ENCODE measurements around the gene BRIP1. TPM values are rescaled to one million over a fixed set of nuclear protein-coding genes. Genes with fewer than 3 reads are reported as not detected.
"Not testable (repeated sequence)": the region's sequence is repeated elsewhere in the genome, so short reads cannot be mapped to it uniquely, and the experiment has no call there.

The BRIP1 gene
- total RNA-seq, 1 donor from 2014 or later: 2.4 TPM

DNA sequence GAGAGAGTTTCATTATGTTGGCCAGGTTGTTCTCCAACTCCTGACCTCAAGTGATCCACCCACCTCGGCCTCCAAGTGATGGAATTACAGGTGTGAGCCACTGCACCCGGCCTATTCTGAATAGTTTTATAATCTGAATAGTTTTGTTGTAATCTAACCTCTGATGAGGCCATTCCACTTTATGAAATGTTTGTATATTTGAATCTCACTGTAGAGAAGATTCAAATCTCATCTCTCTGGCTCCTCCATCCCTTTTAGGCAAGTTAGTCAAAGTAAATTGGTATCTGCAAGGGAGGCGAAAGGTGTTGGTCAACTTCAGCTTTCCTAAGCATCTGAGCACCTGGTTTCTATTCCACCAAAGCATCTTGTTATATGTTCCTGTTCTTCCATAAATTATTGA lies 131.2 kb downstream of the BRIP1 start:
- TF ChIP-seq, protein P1, sequence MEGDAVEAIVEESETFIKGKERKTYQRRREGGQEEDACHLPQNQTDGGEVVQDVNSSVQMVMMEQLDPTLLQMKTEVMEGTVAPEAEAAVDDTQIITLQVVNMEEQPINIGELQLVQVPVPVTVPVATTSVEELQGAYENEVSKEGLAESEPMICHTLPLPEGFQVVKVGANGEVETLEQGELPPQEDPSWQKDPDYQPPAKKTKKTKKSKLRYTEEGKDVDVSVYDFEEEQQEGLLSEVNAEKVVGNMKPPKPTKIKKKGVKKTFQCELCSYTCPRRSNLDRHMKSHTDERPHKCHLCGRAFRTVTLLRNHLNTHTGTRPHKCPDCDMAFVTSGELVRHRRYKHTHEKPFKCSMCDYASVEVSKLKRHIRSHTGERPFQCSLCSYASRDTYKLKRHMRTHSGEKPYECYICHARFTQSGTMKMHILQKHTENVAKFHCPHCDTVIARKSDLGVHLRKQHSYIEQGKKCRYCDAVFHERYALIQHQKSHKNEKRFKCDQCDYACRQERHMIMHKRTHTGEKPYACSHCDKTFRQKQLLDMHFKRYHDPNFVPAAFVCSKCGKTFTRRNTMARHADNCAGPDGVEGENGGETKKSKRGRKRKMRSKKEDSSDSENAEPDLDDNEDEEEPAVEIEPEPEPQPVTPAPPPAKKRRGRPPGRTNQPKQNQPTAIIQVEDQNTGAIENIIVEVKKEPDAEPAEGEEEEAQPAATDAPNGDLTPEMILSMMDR (IDR thresholded peaks at IDR 0.05; ENCODE audit: partially characterized antibody, unreplicated experiment): no peak
- peaks cover 2% of the 10 kb centered on the region for H3K9me3 Mint-ChIP-seq (ENCODE audit: unreplicated experiment)
- no peaks in the 10 kb centered on the region for H3K36me3 Mint-ChIP-seq (ENCODE audit: unreplicated experiment)
- no peak overlapping the region for H3K27ac Mint-ChIP-seq (ENCODE audit: unreplicated experiment)
- H3K27me3 Mint-ChIP-seq (ENCODE audit: unreplicated experiment): no peaks in the 10 kb centered on the region
- H3K4me1 Mint-ChIP-seq (ENCODE audit: low read depth, unreplicated experiment): no peaks in the 10 kb centered on the region
- DNase-seq: no peak
- H3K4me3 Mint-ChIP-seq (ENCODE audit: unreplicated experiment): no peak overlapping the region

DNA sequence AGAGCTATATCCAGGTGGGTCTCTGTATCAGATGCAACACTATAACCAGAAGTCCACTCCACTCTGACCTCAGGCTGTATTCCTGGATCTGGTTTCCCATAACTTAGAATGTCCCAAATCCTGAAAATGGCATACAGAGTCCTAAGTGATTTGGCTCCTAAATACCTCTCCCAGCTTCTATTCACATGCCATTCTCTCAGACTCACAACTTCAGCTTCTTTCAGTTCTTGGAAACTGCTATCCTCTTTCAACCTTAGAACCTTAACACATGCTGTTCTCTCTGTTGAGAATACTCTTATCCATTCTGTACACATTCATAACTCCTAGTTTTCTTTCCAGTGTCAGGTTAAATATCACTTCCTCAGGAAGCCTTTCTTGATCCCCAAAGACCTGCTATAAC lies 132.0 kb downstream of the BRIP1 start:
- H3K4me3 Mint-ChIP-seq (ENCODE audit: unreplicated experiment): no peak overlapping the region
- no peaks in the 10 kb centered on the region for H3K36me3 Mint-ChIP-seq (ENCODE audit: unreplicated experiment)
- H3K4me1 Mint-ChIP-seq (ENCODE audit: low read depth, unreplicated experiment): no peaks in the 10 kb centered on the region
- DNase-seq: no peak
- H3K27ac Mint-ChIP-seq (ENCODE audit: unreplicated experiment): no peak overlapping the region
- no peaks in the 10 kb centered on the region for H3K27me3 Mint-ChIP-seq (ENCODE audit: unreplicated experiment)
- H3K9me3 Mint-ChIP-seq (ENCODE audit: unreplicated experiment): no peaks in the 10 kb centered on the region
- TF ChIP-seq, protein P1 (IDR thresholded peaks at IDR 0.05; ENCODE audit: partially characterized antibody, unreplicated experiment): no peak

DNA sequence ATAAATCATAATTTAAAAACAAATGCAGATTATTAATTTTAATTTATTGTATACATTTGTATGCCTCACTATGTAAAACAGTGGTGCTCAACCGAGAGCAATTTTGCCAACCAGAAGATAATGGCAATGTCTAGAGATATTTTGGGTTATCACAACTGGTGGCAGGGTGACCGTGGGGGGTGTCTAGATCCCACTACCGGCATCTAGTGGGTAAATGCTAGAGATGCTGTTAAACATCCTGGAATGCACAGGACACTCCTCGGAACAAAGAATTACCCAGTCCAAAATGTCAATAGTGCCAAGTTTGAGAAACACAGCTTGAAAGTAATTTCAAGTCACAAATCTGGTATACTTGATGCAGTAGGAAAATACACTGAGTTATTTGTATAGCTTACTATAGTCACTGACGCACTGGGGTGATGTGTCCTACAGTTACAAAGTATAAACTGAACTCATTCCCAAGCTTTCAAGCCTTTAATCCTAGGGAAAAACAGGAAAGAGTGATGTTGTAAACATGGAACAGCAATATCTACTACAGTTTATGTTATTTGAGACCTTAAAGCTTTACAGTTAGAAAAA lies 133.5 kb downstream of the BRIP1 start:
- no peak for DNase-seq
- Mint-ChIP-seq H3K27ac (ENCODE audit: unreplicated experiment) (no peak overlapping the region), H3K36me3 (ENCODE audit: unreplicated experiment) (no peaks in the 10 kb centered on the region), H3K4me1 (ENCODE audit: low read depth, unreplicated experiment) (no peaks in the 10 kb centered on the region), H3K27me3 (ENCODE audit: unreplicated experiment) (no peaks in the 10 kb centered on the region), H3K4me3 (ENCODE audit: unreplicated experiment) (no peak overlapping the region), H3K9me3 (ENCODE audit: unreplicated experiment) (no peaks in the 10 kb centered on the region)
- TF ChIP-seq, protein P1 (IDR thresholded peaks at IDR 0.05; ENCODE audit: partially characterized antibody, unreplicated experiment): no peak

DNA sequence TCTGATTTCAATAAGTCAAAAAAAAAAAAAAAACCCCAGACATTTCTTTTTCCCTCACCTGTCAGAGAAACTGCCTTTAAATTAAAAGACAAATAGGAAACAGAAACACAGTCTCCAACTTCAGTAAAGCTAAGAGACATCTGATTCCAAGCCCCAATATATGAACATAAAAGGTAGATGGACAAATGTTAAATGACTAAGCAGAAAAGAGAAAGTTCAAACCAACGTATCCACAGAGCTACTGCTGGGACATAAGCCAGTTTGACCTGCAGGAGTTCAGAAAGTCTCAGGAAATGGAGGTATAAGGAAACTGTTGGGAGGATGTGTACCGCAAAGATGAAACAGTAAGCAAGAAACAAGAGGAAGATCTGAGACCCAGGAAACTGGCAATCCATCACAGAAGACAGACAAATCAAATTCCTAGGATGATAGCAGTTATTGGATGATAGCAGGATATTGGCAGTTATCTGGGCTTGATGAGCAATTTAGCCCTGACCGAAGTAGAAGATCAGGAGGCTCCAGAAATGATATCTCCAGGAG lies 135.0 kb downstream of the BRIP1 start:
- Mint-ChIP-seq H3K36me3 (ENCODE audit: unreplicated experiment) (no peaks in the 10 kb centered on the region), H3K4me1 (ENCODE audit: low read depth, unreplicated experiment) (no peaks in the 10 kb centered on the region), H3K4me3 (ENCODE audit: unreplicated experiment) (no peak overlapping the region), H3K27me3 (ENCODE audit: unreplicated experiment) (no peaks in the 10 kb centered on the region), H3K27ac (ENCODE audit: unreplicated experiment) (no peak overlapping the region), H3K9me3 (ENCODE audit: unreplicated experiment) (no peaks in the 10 kb centered on the region)
- no peak for DNase-seq
- TF ChIP-seq, protein P1 (IDR thresholded peaks at IDR 0.05; ENCODE audit: partially characterized antibody, unreplicated experiment): no peak

DNA sequence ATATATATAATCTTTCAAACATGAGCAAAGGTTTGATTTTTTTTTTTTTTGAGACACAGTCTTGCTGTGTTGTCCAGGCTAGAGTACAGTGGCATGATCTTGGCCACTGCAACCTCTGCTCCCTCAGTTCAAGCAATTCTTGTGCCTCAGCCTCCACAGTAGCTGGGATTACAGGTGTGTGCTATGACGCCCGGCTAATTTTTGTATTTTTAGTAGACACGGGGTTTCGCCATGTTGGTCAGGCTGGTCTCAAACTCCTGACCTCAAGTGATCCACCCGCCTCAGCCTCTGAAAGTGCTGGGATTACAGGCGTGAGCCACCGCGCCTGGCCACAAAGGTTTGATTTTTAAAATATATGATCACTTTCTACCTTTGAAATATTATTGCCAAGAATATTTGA lies 135.5 kb downstream of the BRIP1 start:
- not testable (repeated sequence) for H3K27me3 Mint-ChIP-seq (ENCODE audit: unreplicated experiment); H3K9me3 Mint-ChIP-seq (ENCODE audit: unreplicated experiment); H3K27ac Mint-ChIP-seq (ENCODE audit: unreplicated experiment); H3K4me1 Mint-ChIP-seq (ENCODE audit: low read depth, unreplicated experiment); H3K36me3 Mint-ChIP-seq (ENCODE audit: unreplicated experiment); H3K4me3 Mint-ChIP-seq (ENCODE audit: unreplicated experiment); DNase-seq

Measured in glutamatergic neuron (in vitro differentiated cells).